BE2C (cell line): ENCODE data around the gene MEIS1.

Source experiments
- DNase-seq: peaks from one replicate; pipeline ENCODE4 v3.0.0-alpha.2; 2020
- H3K27me3 ChIP-seq: fragments of 250-450 bp; sonication (Bioruptor Pico); 2 replicates; pipeline ENCODE4 v1.5.1; 2020; ENCODE audit warnings: mild to moderate bottlenecking
- H3K36me3 ChIP-seq: fragments of 250-450 bp; sonication (Bioruptor Pico); 2 replicates; pipeline ENCODE4 v1.5.1; 2020; ENCODE audit warnings: mild to moderate bottlenecking
- H3K4me1 ChIP-seq: fragments of 250-450 bp; sonication (Bioruptor Pico); 2 replicates; pipeline ENCODE4 v1.5.1; 2020
- H3K4me3 ChIP-seq: 2 replicates; pipeline ENCODE4 v1.5.1; 2011; ENCODE audit warnings: low read depth, low read length
- H3K9me3 ChIP-seq: fragments of 250-450 bp; sonication (Bioruptor Pico); 2 replicates; pipeline ENCODE4 v1.5.1; 2020
- TF ChIP-seq, protein P1 (sequence below): IDR thresholded peaks from 2 replicates; pipeline ENCODE4 v1.5.1; 2012; ENCODE audit warnings: mild to moderate bottlenecking, low read depth, low read length

The MEIS1 gene

DNA sequence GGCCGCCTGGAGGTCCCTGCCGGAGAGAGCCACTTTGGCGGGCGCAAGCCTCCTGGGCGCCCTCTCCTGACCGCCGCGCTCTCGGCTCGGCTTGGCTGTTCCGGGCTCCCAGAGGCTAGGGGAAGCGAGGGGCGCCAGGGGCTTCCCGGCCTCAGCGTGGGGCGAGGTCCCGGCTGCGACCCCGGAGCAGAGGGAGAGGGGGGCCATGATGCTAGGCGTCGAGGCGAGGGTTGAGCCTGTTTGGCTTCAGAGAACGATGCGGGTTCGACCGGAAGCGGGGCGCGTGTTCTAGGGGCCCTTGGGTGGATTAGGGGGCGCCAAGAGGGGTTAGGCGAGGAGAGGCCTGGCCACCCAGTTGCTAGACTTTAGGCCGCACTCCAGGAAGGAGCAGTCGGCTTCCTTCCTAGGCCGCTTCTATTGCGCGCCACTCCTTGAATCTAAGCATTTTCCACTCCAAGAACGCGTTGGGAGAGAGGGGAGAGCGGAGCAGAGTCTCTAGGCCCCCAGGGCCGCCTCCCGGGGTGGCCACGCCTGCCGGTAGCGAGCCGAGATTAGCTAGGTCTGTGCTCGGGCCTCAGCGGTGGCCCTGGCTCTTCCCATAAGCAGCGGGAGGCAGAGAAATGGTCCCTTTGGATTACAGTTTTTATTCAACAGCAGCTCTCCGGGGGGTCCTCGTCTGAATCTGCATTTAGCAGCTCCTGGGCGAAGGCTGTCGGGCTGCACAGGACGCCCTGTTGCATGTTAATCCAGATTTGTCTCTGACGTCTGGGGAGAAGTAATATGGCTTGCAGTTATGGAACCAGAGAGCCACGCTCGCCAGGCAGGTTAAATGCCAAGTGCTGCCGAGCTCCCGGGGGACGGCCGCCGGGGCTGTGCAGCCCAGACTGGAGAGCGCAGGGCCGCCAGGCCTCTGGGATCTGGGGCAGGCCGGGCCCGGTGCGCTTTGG lies 11.3 kb downstream of the MEIS1 start:
- H3K27me3 ChIP-seq = no peaks in the 10 kb centered on the region
- H3K4me3 ChIP-seq = peak overlapping the region; percentile 11; the same call in 1 of the 2 replicates
- H3K4me1 ChIP-seq = no peaks in the 10 kb centered on the region
- H3K36me3 ChIP-seq = peaks cover 8% of the 10 kb centered on the region
- TF ChIP-seq, protein P1, sequence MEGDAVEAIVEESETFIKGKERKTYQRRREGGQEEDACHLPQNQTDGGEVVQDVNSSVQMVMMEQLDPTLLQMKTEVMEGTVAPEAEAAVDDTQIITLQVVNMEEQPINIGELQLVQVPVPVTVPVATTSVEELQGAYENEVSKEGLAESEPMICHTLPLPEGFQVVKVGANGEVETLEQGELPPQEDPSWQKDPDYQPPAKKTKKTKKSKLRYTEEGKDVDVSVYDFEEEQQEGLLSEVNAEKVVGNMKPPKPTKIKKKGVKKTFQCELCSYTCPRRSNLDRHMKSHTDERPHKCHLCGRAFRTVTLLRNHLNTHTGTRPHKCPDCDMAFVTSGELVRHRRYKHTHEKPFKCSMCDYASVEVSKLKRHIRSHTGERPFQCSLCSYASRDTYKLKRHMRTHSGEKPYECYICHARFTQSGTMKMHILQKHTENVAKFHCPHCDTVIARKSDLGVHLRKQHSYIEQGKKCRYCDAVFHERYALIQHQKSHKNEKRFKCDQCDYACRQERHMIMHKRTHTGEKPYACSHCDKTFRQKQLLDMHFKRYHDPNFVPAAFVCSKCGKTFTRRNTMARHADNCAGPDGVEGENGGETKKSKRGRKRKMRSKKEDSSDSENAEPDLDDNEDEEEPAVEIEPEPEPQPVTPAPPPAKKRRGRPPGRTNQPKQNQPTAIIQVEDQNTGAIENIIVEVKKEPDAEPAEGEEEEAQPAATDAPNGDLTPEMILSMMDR = no peak
- peak; percentile 74 for DNase-seq
- no peaks in the 10 kb centered on the region for H3K9me3 ChIP-seq

DNA sequence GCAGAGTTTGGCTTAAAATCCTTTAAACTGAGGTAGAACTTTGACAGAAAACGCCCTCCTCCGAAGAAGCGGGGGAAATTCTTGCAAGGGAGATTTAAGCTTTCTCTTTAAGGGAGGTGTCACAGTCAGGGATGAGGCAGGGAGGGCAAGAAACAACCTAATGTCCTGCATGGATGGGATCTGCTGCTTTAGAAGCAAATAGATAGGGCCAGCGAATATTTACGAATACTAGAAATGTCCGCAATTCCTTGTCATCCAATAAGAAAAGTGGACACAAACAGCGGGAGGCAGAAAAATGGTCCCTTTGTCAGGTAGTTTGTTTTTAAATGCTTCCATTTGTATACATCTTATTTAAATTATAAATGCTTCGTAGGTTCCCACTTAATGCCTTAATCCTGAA lies 12.0 kb downstream of the MEIS1 start:
- Histone ChIP-seq H3K4me3 (no peak overlapping the region; the same call in none of the 2 replicates), H3K4me1 (no peaks in the 10 kb centered on the region), H3K27me3 (no peaks in the 10 kb centered on the region), H3K36me3 (peaks cover 8% of the 10 kb centered on the region), H3K9me3 (no peaks in the 10 kb centered on the region)
- TF ChIP-seq, protein P1 = no peak
- no peak for DNase-seq

DNA sequence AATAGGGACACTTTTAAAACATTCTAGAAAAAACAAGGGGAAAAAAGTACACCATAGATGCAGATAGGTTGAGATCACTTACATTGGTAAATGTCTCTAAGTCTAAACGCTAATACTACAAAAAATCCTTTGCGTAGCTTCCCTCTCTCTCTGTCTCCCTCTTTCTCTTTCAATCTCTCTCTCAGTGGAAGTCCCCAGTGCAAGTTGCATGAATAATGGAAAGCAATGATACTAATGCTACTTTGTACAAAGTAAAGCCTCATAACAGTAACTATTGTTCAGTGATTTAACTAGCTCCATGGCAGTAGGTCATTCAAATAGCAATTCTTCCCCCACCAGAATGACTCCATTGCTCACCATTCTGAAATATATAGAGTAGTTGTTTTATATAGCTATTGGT lies 12.8 kb downstream of the MEIS1 start:
- TF ChIP-seq, protein P1 = no peak
- peaks cover 8% of the 10 kb centered on the region for H3K36me3 ChIP-seq
- no peak for DNase-seq
- H3K4me1 ChIP-seq = no peaks in the 10 kb centered on the region
- no peaks in the 10 kb centered on the region for H3K27me3 ChIP-seq
- H3K9me3 ChIP-seq = no peaks in the 10 kb centered on the region
- H3K4me3 ChIP-seq = no peak overlapping the region

DNA sequence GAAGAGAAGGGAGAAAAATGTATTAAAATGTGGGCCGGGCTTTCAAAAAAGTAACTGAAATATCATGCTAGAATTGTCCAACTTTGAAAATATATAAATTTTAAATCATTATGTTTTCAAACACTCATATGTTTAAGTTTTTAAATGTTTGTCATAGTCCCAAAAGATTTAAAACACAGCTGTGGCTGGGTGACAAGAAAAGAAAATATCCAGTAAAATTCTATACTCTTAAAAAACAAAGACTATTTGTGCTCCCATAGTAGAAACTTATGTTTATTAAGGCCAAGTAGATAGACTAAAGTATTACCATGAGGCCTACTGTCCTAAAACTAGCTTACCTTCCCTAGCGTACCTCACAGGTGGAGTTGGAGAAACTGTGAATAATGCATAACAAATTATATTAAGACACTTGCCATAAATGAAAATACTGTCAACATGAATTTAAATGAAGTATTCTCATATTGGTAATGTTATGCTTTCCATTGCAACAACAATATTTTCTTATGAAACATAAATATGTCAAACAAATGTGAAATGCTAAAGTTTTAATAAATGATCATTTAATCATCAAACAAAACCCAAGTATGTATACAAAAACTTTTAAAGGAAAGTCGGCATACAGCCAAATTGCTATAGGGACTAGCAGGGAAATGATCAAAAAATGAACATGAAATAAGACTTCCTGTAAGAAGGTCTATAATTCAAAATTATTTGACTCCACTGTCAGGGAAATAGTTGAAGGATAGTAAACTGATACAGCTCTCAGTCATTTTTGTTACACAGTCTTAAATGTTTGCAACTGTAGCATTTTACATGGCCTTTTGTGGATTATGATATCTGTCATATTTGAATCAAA lies 13.4 kb downstream of the MEIS1 start:
- TF ChIP-seq, protein P1 = no peak
- Histone ChIP-seq H3K27me3 (no peaks in the 10 kb centered on the region), H3K9me3 (no peaks in the 10 kb centered on the region), H3K4me3 (no peak overlapping the region), H3K36me3 (peaks cover 8% of the 10 kb centered on the region), H3K4me1 (no peaks in the 10 kb centered on the region)
- no peak for DNase-seq

DNA sequence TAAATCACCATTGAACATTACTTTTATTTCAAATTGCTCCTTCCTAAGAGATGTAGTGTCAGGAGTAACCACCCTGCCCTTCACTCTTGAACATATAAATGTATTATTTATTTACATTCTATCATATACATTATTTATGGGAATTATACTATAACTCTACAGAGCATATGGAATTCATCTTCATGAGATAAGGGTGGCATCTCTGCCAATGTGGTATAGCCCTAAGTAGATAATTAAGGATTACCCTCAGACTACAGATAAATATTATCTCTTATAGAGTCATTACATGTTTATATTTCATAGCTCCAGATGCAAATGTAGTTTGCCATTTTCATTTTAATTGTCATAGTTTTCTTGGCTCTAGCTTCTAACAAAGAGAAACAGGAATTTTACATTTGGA lies 17.3 kb downstream of the MEIS1 start:
- Histone ChIP-seq H3K9me3 (no peaks in the 10 kb centered on the region), H3K4me1 (no peaks in the 10 kb centered on the region), H3K36me3 (no peaks in the 10 kb centered on the region), H3K27me3 (no peaks in the 10 kb centered on the region), H3K4me3 (no peak overlapping the region)
- TF ChIP-seq, protein P1 = no peak
- DNase-seq = no peak
